Superior temporal gyrus (tissue), 1 donor: Measurements from ENCODE around the gene BPI.
"Not testable (repeated sequence)": the region's sequence is repeated elsewhere in the genome, so short reads cannot be mapped to it uniquely, and the experiment has no call there.

Source experiments
- DNase-seq: peaks from one replicate; pipeline ENCODE4 v3.0.0-alpha.2; 2016; ENCODE audit errors: extremely low spot score

BPI gene

GRCh38 chr20:38336726-38337125, 32.8 kb downstream of the BPI start:
- DNase-seq: no peak

GRCh38 chr20:38337561-38338140, 33.7 kb downstream of the BPI start:
- no peak for DNase-seq

- no peak for DNase-seq
Observed at GRCh38 chr20:38338849-38339520, 35.0 kb downstream of the BPI start.

GRCh38 chr20:38339521-38339896, 35.6 kb downstream of the BPI start:
- not testable (repeated sequence) for DNase-seq

GRCh38 chr20:38339997-38340396, 36.0 kb downstream of the BPI start:
- no peak for DNase-seq

- no peak for DNase-seq
Observed at GRCh38 chr20:38340693-38341092, 36.7 kb downstream of the BPI start.

GRCh38 chr20:38342216-38342615, 38.3 kb downstream of the BPI start:
- DNase-seq: no peak

GRCh38 chr20:38342713-38343310, 38.9 kb downstream of the BPI start:
- no peak for DNase-seq

- no peak for DNase-seq
Observed at GRCh38 chr20:38343311-38344106, 39.6 kb downstream of the BPI start.

- DNase-seq: no peak
Observed at GRCh38 chr20:38344107-38344701, 40.2 kb downstream of the BPI start.

GRCh38 chr20:38345643-38346042, 41.7 kb downstream of the BPI start:
- no peak for DNase-seq

- DNase-seq: no peak
Observed at GRCh38 chr20:38346247-38346651, 42.3 kb downstream of the BPI start, which contains the start of gene LBP. Gene LBP, plus strand, starts transcription at chr20:38346482. Its CDS starts 35 bp downstream, at chr20:38346517.

GRCh38 chr20:38346741-38347140, 42.8 kb downstream of the BPI start:
- no peak for DNase-seq

GRCh38 chr20:38349856-38350255, 45.9 kb downstream of the BPI start:
- no peak for DNase-seq

- DNase-seq: no peak
Observed at GRCh38 chr20:38350879-38351775, 47.2 kb downstream of the BPI start.

- no peak for DNase-seq
Observed at GRCh38 chr20:38353316-38353715, 49.4 kb downstream of the BPI start.

- no peak for DNase-seq
Observed at GRCh38 chr20:38354227-38354626, 50.3 kb downstream of the BPI start.

- no peak for DNase-seq
Observed at GRCh38 chr20:38355161-38356012, 51.4 kb downstream of the BPI start.

- DNase-seq: no peak
Observed at GRCh38 chr20:38357653-38358207, 53.8 kb downstream of the BPI start.

GRCh38 chr20:38358556-38358955, 54.6 kb downstream of the BPI start:
- DNase-seq: no peak
